Mesenchymal stem cell (in vitro differentiated cells and primary cell): ENCODE measurements around the gene TRAPPC2L.
"Not testable (repeated sequence)": the region's sequence is repeated elsewhere in the genome, so short reads cannot be mapped to it uniquely, and the experiment has no call there.

ENCODE experiments used
- DNase-seq: peaks from one replicate; pipeline ENCODE4 v3.0.0-alpha.2; 2013
- H2AFZ ChIP-seq: one replicate; pipeline ENCODE4 v1.6.1; 2013; ENCODE audit warnings: low read depth, mild to moderate bottlenecking, control low read depth, inconsistent platforms, low read length, moderate library complexity
- H2AK5ac ChIP-seq: 2 replicates; pipeline ENCODE4 v1.6.1; 2013; ENCODE audit warnings: low read length, moderate library complexity, mild to moderate bottlenecking, inconsistent platforms; ENCODE audit not compliant: severe bottlenecking
- H2BK120ac ChIP-seq: one replicate; pipeline ENCODE4 v1.6.1; 2013; ENCODE audit warnings: low read depth, mild to moderate bottlenecking, inconsistent platforms, low read length, moderate library complexity
- H2BK12ac ChIP-seq, 2 experiments: one replicate each; pipeline ENCODE4 v1.6.1; 2013; ENCODE audit warnings: inconsistent platforms in 2 of 2, low read length in 2 of 2, mild to moderate bottlenecking in 2 of 2, moderate library complexity in 2 of 2, control low read depth in 1 of 2
- H2BK15ac ChIP-seq: one replicate; pipeline ENCODE4 v1.6.1; 2013; ENCODE audit warnings: mild to moderate bottlenecking, low read depth, inconsistent platforms; ENCODE audit not compliant: poor library complexity, severe bottlenecking
- H2BK5ac ChIP-seq: 2 replicates; pipeline ENCODE4 v1.6.1; 2013; ENCODE audit warnings: low read depth, mild to moderate bottlenecking, low read length, control low read depth, inconsistent platforms; ENCODE audit not compliant: poor library complexity, severe bottlenecking
- H3K14ac ChIP-seq, 2 experiments: one replicate each; pipeline ENCODE4 v1.6.1; 2013; ENCODE audit warnings: inconsistent platforms in 2 of 2, low read length in 2 of 2, control low read depth in 1 of 2, mild to moderate bottlenecking in 1 of 2, moderate library complexity in 1 of 2
- H3K18ac ChIP-seq, 2 experiments: one replicate each; pipeline ENCODE4 v1.6.1; 2013; ENCODE audit warnings: inconsistent platforms in 2 of 2, low read length in 2 of 2, control low read depth in 1 of 2, low read depth in 1 of 2, mild to moderate bottlenecking in 1 of 2
- H3K23ac ChIP-seq, 2 experiments: one replicate each; pipeline ENCODE4 v1.6.1; 2013; ENCODE audit warnings: inconsistent platforms in 2 of 2, low read length in 2 of 2, mild to moderate bottlenecking in 2 of 2, moderate library complexity in 2 of 2, control low read depth in 1 of 2
- H3K27ac ChIP-seq: 2 replicates; pipeline ENCODE4 v1.5.1; 2013; ENCODE audit warnings: mild to moderate bottlenecking, moderate library complexity, low read length, control low read depth, inconsistent platforms; ENCODE audit not compliant: poor library complexity, severe bottlenecking
- H3K27me3 ChIP-seq, 2 experiments: 2 replicates each; pipeline versions ENCODE4 v1.6.1 to v1.7.0; 2013; ENCODE audit warnings: low read length in 2 of 2, mild to moderate bottlenecking in 2 of 2, moderate library complexity in 2 of 2, control low read depth in 1 of 2, inconsistent platforms in 1 of 2; ENCODE audit not compliant: control insufficient read depth in 1 of 2, insufficient read depth in 1 of 2
- H3K36me3 ChIP-seq, 2 experiments: 2 replicates each; pipeline versions ENCODE4 v1.6.1 to v1.7.0; 2013; ENCODE audit warnings: low read length in 2 of 2, control low read depth in 1 of 2, inconsistent platforms in 1 of 2, low read depth in 1 of 2, mild to moderate bottlenecking in 1 of 2; ENCODE audit not compliant: insufficient read depth in 2 of 2, control insufficient read depth in 1 of 2
- H3K4ac ChIP-seq, 2 experiments: one replicate each; pipeline ENCODE4 v1.6.1; 2013; ENCODE audit warnings: inconsistent platforms in 2 of 2, low read length in 2 of 2, mild to moderate bottlenecking in 2 of 2, moderate library complexity in 2 of 2, control low read depth in 1 of 2, low read depth in 1 of 2
- H3K4me1 ChIP-seq: 2 replicates; pipeline ENCODE4 v1.6.1; 2013; ENCODE audit warnings: low read depth, low read length, control low read depth; ENCODE audit not compliant: control insufficient read depth, insufficient read depth
- H3K4me2 ChIP-seq: 2 replicates; pipeline ENCODE4 v1.6.1; 2013; ENCODE audit warnings: low read length, mild to moderate bottlenecking, inconsistent platforms; ENCODE audit not compliant: poor library complexity, severe bottlenecking
- H3K4me3 ChIP-seq, 2 experiments: 2 replicates each; pipeline versions ENCODE4 v1.5.1 to v1.7.0; 2013; ENCODE audit warnings: low read length in 2 of 2, mild to moderate bottlenecking in 2 of 2, control low read depth in 1 of 2, low read depth in 1 of 2; ENCODE audit not compliant: insufficient read depth in 1 of 2
- H3K79me1 ChIP-seq: replicated peaks from 2 replicates; pipeline ENCODE4 v1.6.1; 2013; ENCODE audit warnings: mild to moderate bottlenecking, control low read depth, low read length, inconsistent platforms; ENCODE audit not compliant: poor library complexity, severe bottlenecking
- H3K9ac ChIP-seq: 2 replicates; pipeline ENCODE4 v1.7.0; 2013; ENCODE audit warnings: mild to moderate bottlenecking, low read length, moderate library complexity
- H3K9me3 ChIP-seq: 2 replicates; pipeline ENCODE4 v1.7.0; 2013; ENCODE audit warnings: mild to moderate bottlenecking, low read length; ENCODE audit not compliant: control insufficient read depth
- H4K8ac ChIP-seq: one replicate; pipeline ENCODE4 v1.6.1; 2013; ENCODE audit warnings: inconsistent platforms, mild to moderate bottlenecking, low read length, moderate library complexity
- H4K91ac ChIP-seq: one replicate; pipeline ENCODE4 v1.6.1; 2013; ENCODE audit warnings: mild to moderate bottlenecking, low read length, inconsistent platforms
- WGBS: methylation state at CpG from one replicate; pipeline ENCODE4 v1.1.7; 2013; ENCODE audit warnings: mixed read lengths; 5-methylcytosine and 5-hydroxymethylcytosine counted together

Gene TRAPPC2L

GRCh38 chr16:88820385-88821025 lies 36.4 kb upstream of the TRAPPC2L start:
- Histone ChIP-seq H3K9ac (no peak overlapping the region), H2AK5ac (no peak overlapping the region), H2BK5ac (no peak overlapping the region), H3K4me2 (no peak overlapping the region), H3K23ac (no peak overlapping the region), H4K91ac (no peak overlapping the region), H3K27me3 (no peaks in the 10 kb centered on the region), H3K18ac (no peak overlapping the region), H3K9me3 (no peaks in the 10 kb centered on the region), H2AFZ (no peak overlapping the region), H3K4me3 (no peak overlapping the region), H3K27ac (no peak overlapping the region), H3K79me1 (no peaks in the 10 kb centered on the region), H3K4me1 (peaks cover 5% of the 10 kb centered on the region), H3K4ac (no peak overlapping the region), H3K36me3 (peaks cover 24 to 55% of the 10 kb centered on the region in 2 experiments), H3K14ac (no peak overlapping the region), H2BK120ac (no peak overlapping the region), H2BK15ac (no peak overlapping the region), H2BK12ac (no peak overlapping the region), H4K8ac (no peak overlapping the region)
- WGBS, result 91% methylated on average over 20 of the region's 20 CpGs
- DNase-seq, result no peak

GRCh38 chr16:88821168-88821850 lies 35.6 kb upstream of the TRAPPC2L start:
- Histone ChIP-seq H2BK5ac (no peak overlapping the region), H2BK15ac (no peak overlapping the region), H3K23ac (no peak overlapping the region), H3K4ac (no peak overlapping the region), H3K14ac (no peak overlapping the region), H3K27ac (no peak overlapping the region), H2BK12ac (no peak overlapping the region), H3K4me3 (no peak overlapping the region), H3K9ac (no peak overlapping the region), H3K27me3 (no peaks in the 10 kb centered on the region), H4K8ac (no peak overlapping the region), H2AK5ac (no peak overlapping the region), H2AFZ (no peak overlapping the region), H3K18ac (no peak overlapping the region), H3K4me2 (no peak overlapping the region), H3K4me1 (peaks cover 3% of the 10 kb centered on the region), H4K91ac (no peak overlapping the region), H2BK120ac (no peak overlapping the region), H3K79me1 (no peaks in the 10 kb centered on the region), H3K36me3 (peaks cover 24 to 63% of the 10 kb centered on the region in 2 experiments), H3K9me3 (no peaks in the 10 kb centered on the region)
- WGBS, result 93% methylated on average over 22 of the region's 22 CpGs
- DNase-seq, result no peak

- Histone ChIP-seq H2BK12ac (no peak overlapping the region), H3K9ac (no peak overlapping the region), H3K23ac (no peak overlapping the region), H3K14ac (no peak overlapping the region), H2AK5ac (no peak overlapping the region), H4K91ac (no peak overlapping the region), H3K27ac (no peak overlapping the region), H2BK15ac (no peak overlapping the region), H3K4me1 (peaks cover 3% of the 10 kb centered on the region), H3K27me3 (no peaks in the 10 kb centered on the region), H3K18ac (no peak overlapping the region), H3K4me2 (no peak overlapping the region), H4K8ac (no peak overlapping the region), H2AFZ (no peak overlapping the region), H2BK5ac (no peak overlapping the region), H3K36me3 (peaks cover 24 to 74% of the 10 kb centered on the region in 2 experiments), H3K9me3 (no peaks in the 10 kb centered on the region), H3K4ac (no peak overlapping the region), H2BK120ac (no peak overlapping the region), H3K79me1 (no peaks in the 10 kb centered on the region), H3K4me3 (no peak overlapping the region)
- WGBS, result 93% methylated on average over 23 of the region's 24 CpGs
- no peak for DNase-seq
These were observed 34.5 kb upstream of the TRAPPC2L start for GRCh38 chr16:88822281-88823040.

- not testable (repeated sequence) for H2AFZ ChIP-seq, H3K14ac ChIP-seq, H2AK5ac ChIP-seq, H3K4me1 ChIP-seq, H3K4me3 ChIP-seq, H3K18ac ChIP-seq, H2BK12ac ChIP-seq, H3K9ac ChIP-seq, H3K79me1 ChIP-seq, H2BK120ac ChIP-seq, H2BK15ac ChIP-seq, H3K9me3 ChIP-seq, H2BK5ac ChIP-seq, H3K4ac ChIP-seq, H4K8ac ChIP-seq, H4K91ac ChIP-seq, H3K4me2 ChIP-seq, H3K27me3 ChIP-seq, DNase-seq, H3K27ac ChIP-seq, H3K23ac ChIP-seq
- H3K36me3 ChIP-seq, result peaks cover 27 to 79% of the 10 kb centered on the region in 2 experiments
- WGBS, result 95% methylated on average over 26 of the region's 31 CpGs
These were observed 33.3 kb upstream of the TRAPPC2L start for GRCh38 chr16:88823646-88824045.
